ENCODE data around the gene STK38L.

STK38L gene

DNA sequence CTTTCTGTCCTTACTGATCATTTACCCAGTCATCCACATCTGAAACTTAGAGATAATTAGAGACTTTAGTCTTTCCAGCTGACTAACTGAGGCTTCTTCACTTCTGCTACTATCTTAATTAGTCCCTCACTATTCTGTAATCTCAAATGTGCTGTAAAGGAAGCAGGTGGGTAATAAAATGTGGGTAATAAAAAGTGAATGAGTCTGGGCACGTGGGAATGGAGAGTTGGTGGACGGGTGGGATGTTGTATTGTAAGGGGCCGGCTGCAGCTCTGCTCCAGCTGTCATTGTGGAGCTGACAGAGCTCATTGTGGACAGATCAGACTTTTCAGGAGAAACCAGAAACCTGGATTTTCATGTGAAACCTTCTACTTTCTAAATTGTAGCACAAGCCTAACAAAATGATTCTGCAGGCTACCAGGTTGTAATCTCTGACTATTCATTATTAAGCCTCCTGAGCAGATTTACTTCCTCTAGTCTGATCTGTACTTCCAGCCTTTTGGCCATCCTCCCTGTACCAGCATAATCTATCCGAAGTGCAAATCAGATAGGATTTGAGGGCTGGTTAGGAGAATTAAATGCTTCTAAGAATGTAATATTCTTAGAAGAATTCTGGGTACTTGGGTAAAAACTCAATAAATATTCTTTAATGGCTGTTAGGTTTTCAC, 46.5 kb downstream of the STK38L start:
- Histone ChIP-seq H3K27ac (ENCODE audit: insufficient read depth, low read length, poor library complexity, severe bottlenecking) (no peak overlapping the region), H3K4me1 (ENCODE audit: control insufficient read depth, insufficient read depth, low read length, poor library complexity, severe bottlenecking) (no peaks in the 10 kb centered on the region), H3K9me3 (ENCODE audit: control insufficient read depth, low read length) (no peaks in the 10 kb centered on the region), H3K27me3 (replicated peaks; ENCODE audit: control insufficient read depth, insufficient read depth, low read length, poor library complexity, severe bottlenecking) (no peaks in the 10 kb centered on the region), H3K4me3 (ENCODE audit: insufficient read depth, low read depth, low read length, poor library complexity, severe bottlenecking) (no peak overlapping the region), H3K36me3 (ENCODE audit: control insufficient read depth, insufficient read depth, low read length) (no peaks in the 10 kb centered on the region)
- no peak for DNase-seq

GRCh38 chr12:27291862-27292261, 47.8 kb downstream of the STK38L start:
- Histone ChIP-seq H3K4me3 (ENCODE audit: insufficient read depth, low read depth, low read length, poor library complexity, severe bottlenecking) (no peak overlapping the region), H3K27me3 (replicated peaks; ENCODE audit: control insufficient read depth, insufficient read depth, low read length, poor library complexity, severe bottlenecking) (no peaks in the 10 kb centered on the region), H3K9me3 (ENCODE audit: control insufficient read depth, low read length) (no peaks in the 10 kb centered on the region), H3K36me3 (ENCODE audit: control insufficient read depth, insufficient read depth, low read length) (no peaks in the 10 kb centered on the region), H3K27ac (ENCODE audit: insufficient read depth, low read length, poor library complexity, severe bottlenecking) (no peak overlapping the region), H3K4me1 (ENCODE audit: control insufficient read depth, insufficient read depth, low read length, poor library complexity, severe bottlenecking) (no peaks in the 10 kb centered on the region)
- no peak for DNase-seq

- no peak for DNase-seq
- H3K36me3 ChIP-seq (ENCODE audit: control insufficient read depth, insufficient read depth, low read length), result no peaks in the 10 kb centered on the region
- no peaks in the 10 kb centered on the region for H3K4me1 ChIP-seq (ENCODE audit: control insufficient read depth, insufficient read depth, low read length, poor library complexity, severe bottlenecking)
- no peak overlapping the region for H3K27ac ChIP-seq (ENCODE audit: insufficient read depth, low read length, poor library complexity, severe bottlenecking)
- no peaks in the 10 kb centered on the region for H3K27me3 ChIP-seq (replicated peaks; ENCODE audit: control insufficient read depth, insufficient read depth, low read length, poor library complexity, severe bottlenecking)
- H3K4me3 ChIP-seq (ENCODE audit: insufficient read depth, low read depth, low read length, poor library complexity, severe bottlenecking), result no peak overlapping the region
- no peaks in the 10 kb centered on the region for H3K9me3 ChIP-seq (ENCODE audit: control insufficient read depth, low read length)
Measured at GRCh38 chr12:27292718-27293117, 48.6 kb downstream of the STK38L start.

DNA sequence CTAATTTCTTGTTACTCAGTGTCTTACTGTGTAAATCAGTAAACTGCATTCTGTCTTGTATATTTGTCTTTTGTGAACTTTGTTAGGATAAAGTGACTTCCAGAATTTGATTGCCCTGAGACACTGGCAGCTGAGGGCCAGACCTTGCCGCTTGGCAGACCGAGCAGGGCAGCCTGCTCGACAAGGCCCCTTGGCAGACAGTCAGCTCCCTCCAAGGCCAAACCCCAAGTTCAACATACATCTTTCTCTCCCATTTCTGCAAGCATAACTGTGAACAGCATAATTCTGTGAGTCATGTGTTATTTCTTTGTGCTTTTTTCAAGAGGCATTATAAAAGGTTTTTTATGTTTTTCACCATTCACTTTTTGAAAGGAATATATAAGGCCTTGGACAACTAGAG, 49.4 kb downstream of the STK38L start:
- Histone ChIP-seq H3K4me3 (ENCODE audit: insufficient read depth, low read depth, low read length, poor library complexity, severe bottlenecking) (no peak overlapping the region), H3K27ac (ENCODE audit: insufficient read depth, low read length, poor library complexity, severe bottlenecking) (no peak overlapping the region), H3K4me1 (ENCODE audit: control insufficient read depth, insufficient read depth, low read length, poor library complexity, severe bottlenecking) (no peaks in the 10 kb centered on the region), H3K27me3 (replicated peaks; ENCODE audit: control insufficient read depth, insufficient read depth, low read length, poor library complexity, severe bottlenecking) (no peaks in the 10 kb centered on the region), H3K36me3 (ENCODE audit: control insufficient read depth, insufficient read depth, low read length) (no peaks in the 10 kb centered on the region), H3K9me3 (ENCODE audit: control insufficient read depth, low read length) (no peaks in the 10 kb centered on the region)
- no peak for DNase-seq

GRCh38 chr12:27296674-27297073, 52.6 kb downstream of the STK38L start:
- DNase-seq, result no peak

GRCh38 chr12:27297566-27297965, 53.5 kb downstream of the STK38L start:
- Histone ChIP-seq H3K27me3 (replicated peaks; ENCODE audit: control insufficient read depth, insufficient read depth, low read length, poor library complexity, severe bottlenecking) (no peaks in the 10 kb centered on the region), H3K4me1 (ENCODE audit: control insufficient read depth, insufficient read depth, low read length, poor library complexity, severe bottlenecking) (no peaks in the 10 kb centered on the region), H3K27ac (ENCODE audit: insufficient read depth, low read length, poor library complexity, severe bottlenecking) (no peak overlapping the region), H3K9me3 (ENCODE audit: control insufficient read depth, low read length) (no peaks in the 10 kb centered on the region), H3K4me3 (ENCODE audit: insufficient read depth, low read depth, low read length, poor library complexity, severe bottlenecking) (no peak overlapping the region), H3K36me3 (ENCODE audit: control insufficient read depth, insufficient read depth, low read length) (peaks cover 4% of the 10 kb centered on the region)
- no peak for DNase-seq

More at GRCh38 chr12:27296674-27297073, 52.6 kb downstream of the STK38L start:
- Histone ChIP-seq H3K27me3 (replicated peaks; ENCODE audit: control insufficient read depth, insufficient read depth, low read length, poor library complexity, severe bottlenecking) (no peaks in the 10 kb centered on the region), H3K27ac (ENCODE audit: insufficient read depth, low read length, poor library complexity, severe bottlenecking) (no peak overlapping the region), H3K36me3 (ENCODE audit: control insufficient read depth, insufficient read depth, low read length) (peaks cover 4% of the 10 kb centered on the region), H3K4me3 (ENCODE audit: insufficient read depth, low read depth, low read length, poor library complexity, severe bottlenecking) (no peak overlapping the region), H3K4me1 (ENCODE audit: control insufficient read depth, insufficient read depth, low read length, poor library complexity, severe bottlenecking) (no peaks in the 10 kb centered on the region), H3K9me3 (ENCODE audit: control insufficient read depth, low read length) (no peaks in the 10 kb centered on the region)

DNA sequence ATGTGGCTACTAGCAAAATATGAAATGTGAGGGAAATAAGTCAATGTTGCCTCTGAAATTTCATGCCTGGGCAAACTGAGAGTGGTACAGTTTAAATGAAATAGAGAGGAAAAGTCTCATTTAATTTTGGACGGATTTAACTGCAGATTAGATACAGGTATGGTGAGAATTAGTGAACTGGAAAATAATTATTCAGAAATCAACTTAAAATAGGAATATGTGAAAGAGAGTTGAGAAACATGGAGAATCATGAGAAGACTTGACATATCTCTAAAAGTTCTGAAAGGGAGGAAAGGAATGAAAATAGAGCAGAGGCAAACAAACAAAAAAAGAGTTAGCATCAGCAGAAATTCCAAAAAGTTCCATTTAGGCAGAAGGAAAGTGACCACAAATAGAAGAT, 55.0 kb downstream of the STK38L start:
- H3K27me3 ChIP-seq (replicated peaks; ENCODE audit: control insufficient read depth, insufficient read depth, low read length, poor library complexity, severe bottlenecking), result no peaks in the 10 kb centered on the region
- H3K4me1 ChIP-seq (ENCODE audit: control insufficient read depth, insufficient read depth, low read length, poor library complexity, severe bottlenecking), result no peaks in the 10 kb centered on the region
- H3K4me3 ChIP-seq (ENCODE audit: insufficient read depth, low read depth, low read length, poor library complexity, severe bottlenecking), result no peak overlapping the region
- peaks cover 4% of the 10 kb centered on the region for H3K36me3 ChIP-seq (ENCODE audit: control insufficient read depth, insufficient read depth, low read length)
- DNase-seq, result no peak
- H3K27ac ChIP-seq (ENCODE audit: insufficient read depth, low read length, poor library complexity, severe bottlenecking), result no peak overlapping the region
- no peaks in the 10 kb centered on the region for H3K9me3 ChIP-seq (ENCODE audit: control insufficient read depth, low read length)

DNA sequence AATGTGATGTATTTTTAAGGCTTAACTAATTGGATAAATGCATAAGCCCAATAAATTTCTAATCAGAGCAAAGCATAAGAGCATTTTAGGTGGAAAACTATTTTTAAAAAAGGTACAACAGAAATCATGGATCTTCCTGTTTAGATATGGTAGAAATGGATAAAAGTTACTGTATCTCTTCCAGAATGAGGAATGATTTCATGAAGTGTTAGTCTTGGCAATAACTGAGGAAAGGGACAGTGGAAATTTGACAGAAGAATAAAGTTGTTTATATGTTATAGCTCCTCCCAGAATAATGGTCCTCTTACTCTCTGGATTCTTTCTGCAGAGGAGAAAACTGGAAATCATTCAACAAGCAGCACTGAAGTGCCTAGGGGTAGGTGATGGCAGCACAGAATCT, 56.1 kb downstream of the STK38L start:
- no peak for DNase-seq
- Histone ChIP-seq H3K9me3 (ENCODE audit: control insufficient read depth, low read length) (no peaks in the 10 kb centered on the region), H3K27ac (ENCODE audit: insufficient read depth, low read length, poor library complexity, severe bottlenecking) (no peak overlapping the region), H3K4me1 (ENCODE audit: control insufficient read depth, insufficient read depth, low read length, poor library complexity, severe bottlenecking) (no peaks in the 10 kb centered on the region), H3K4me3 (ENCODE audit: insufficient read depth, low read depth, low read length, poor library complexity, severe bottlenecking) (no peak overlapping the region), H3K27me3 (replicated peaks; ENCODE audit: control insufficient read depth, insufficient read depth, low read length, poor library complexity, severe bottlenecking) (no peaks in the 10 kb centered on the region), H3K36me3 (ENCODE audit: control insufficient read depth, insufficient read depth, low read length) (peaks cover 4% of the 10 kb centered on the region)

DNA sequence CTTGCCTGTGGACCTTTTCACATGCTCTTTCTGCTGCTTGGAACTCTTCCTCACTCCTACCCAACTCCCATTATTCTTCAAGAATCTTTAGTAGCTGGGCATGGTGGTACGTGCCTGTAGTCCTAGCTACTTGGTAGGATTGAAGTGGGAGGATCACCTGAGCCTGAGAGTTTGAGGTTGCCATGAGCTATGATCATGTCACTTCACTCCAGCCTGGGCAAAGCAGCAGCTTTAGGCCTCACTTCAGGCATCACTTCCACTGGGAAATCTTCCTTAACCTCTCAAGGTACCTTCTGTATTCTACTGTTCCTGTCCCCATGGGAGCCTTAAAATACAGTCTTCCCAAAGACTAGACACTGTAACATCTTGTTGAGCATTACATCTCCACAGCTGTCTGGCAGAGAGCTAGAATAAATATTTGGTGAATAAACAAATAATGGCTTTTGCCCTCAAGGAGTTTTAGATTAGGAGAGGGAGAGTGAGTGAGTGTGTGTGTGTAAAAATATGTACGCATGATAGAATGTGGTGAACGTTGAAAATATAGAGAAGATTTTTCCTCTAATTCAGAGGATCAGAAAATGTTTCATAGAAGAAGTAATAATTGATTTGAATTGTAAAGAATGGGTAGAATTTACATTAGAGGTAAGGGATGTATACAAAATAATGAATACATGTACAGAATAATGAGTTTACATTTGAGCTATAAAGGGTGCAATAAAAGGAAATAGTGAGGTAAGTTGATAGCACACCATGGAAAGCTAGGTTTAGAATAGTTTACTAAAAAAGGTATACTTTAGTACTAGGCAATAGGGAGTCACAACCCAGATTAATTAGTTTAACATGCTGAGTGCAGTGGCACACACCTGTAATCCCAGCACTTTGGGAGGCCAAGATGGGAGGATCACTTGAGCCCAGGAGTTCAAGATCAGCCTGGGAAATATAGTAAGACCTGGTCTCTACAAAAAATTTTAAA, 59.3 kb downstream of the STK38L start:
- H3K27ac ChIP-seq (ENCODE audit: insufficient read depth, low read length, poor library complexity, severe bottlenecking), result no peak overlapping the region
- no peak for DNase-seq
- no peaks in the 10 kb centered on the region for H3K4me1 ChIP-seq (ENCODE audit: control insufficient read depth, insufficient read depth, low read length, poor library complexity, severe bottlenecking)
- no peak overlapping the region for H3K4me3 ChIP-seq (ENCODE audit: insufficient read depth, low read depth, low read length, poor library complexity, severe bottlenecking)
- no peaks in the 10 kb centered on the region for H3K9me3 ChIP-seq (ENCODE audit: control insufficient read depth, low read length)
- H3K36me3 ChIP-seq (ENCODE audit: control insufficient read depth, insufficient read depth, low read length), result peaks cover 4% of the 10 kb centered on the region
- no peaks in the 10 kb centered on the region for H3K27me3 ChIP-seq (replicated peaks; ENCODE audit: control insufficient read depth, insufficient read depth, low read length, poor library complexity, severe bottlenecking)

GRCh38 chr12:27304856-27305255, 60.8 kb downstream of the STK38L start:
- no peaks in the 10 kb centered on the region for H3K4me1 ChIP-seq (ENCODE audit: control insufficient read depth, insufficient read depth, low read length, poor library complexity, severe bottlenecking)
- H3K4me3 ChIP-seq (ENCODE audit: insufficient read depth, low read depth, low read length, poor library complexity, severe bottlenecking), result no peak overlapping the region
- no peak for DNase-seq
- no peaks in the 10 kb centered on the region for H3K9me3 ChIP-seq (ENCODE audit: control insufficient read depth, low read length)
- no peaks in the 10 kb centered on the region for H3K27me3 ChIP-seq (replicated peaks; ENCODE audit: control insufficient read depth, insufficient read depth, low read length, poor library complexity, severe bottlenecking)
- H3K27ac ChIP-seq (ENCODE audit: insufficient read depth, low read length, poor library complexity, severe bottlenecking), result no peak overlapping the region
- peaks cover 8% of the 10 kb centered on the region for H3K36me3 ChIP-seq (ENCODE audit: control insufficient read depth, insufficient read depth, low read length)
